Fibroblast of lung (primary cell): ENCODE results near the gene CRLF2.

Experiments
- EZH2 ChIP-seq: IDR thresholded peaks from 2 replicates; pipeline ENCODE4 v1.5.1; 2012; ENCODE audit warnings: low read length, control low read depth, mild to moderate bottlenecking; ENCODE audit errors: missing control alignments
- TF ChIP-seq, protein P1 (sequence below), 2 donors: IDR thresholded peaks in 1 of 2; conservative IDR thresholded peaks in 1 of 2; 1 replicate in 1 of 2; 2 replicates in 1 of 2; pipeline ENCODE4 v1.5.1; 2011 to 2012; ENCODE audit warnings: low read length in 2 of 2, control low read depth in 1 of 2, inconsistent platforms in 1 of 2, low read depth in 1 of 2, mild to moderate bottlenecking in 1 of 2

DNA sequence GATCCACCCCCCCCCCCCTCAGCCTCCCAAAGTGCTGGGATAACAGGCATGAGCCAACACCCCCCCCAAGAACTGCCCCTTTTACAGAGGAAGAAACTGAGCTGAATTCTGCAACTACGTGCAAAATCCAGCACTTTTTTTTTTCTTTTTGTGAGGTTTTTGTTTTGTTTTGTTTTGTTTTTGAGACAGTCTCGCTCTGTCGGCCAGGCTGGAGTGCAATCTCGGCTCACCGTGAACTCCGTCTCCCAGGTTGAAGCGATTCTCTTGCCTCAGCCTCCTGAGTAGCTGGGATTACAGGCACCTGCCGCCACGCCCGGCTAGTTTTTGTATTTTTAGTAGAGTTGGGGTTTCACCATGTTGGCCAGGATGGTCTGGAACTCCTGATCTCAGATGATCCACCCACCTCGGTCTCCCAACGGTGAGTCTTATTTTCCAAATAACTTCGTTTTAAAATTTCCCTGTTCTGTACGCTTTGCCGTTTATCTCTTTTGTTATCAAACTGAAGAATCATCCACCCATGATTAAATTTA lies 4.9 kb downstream of the CRLF2 start:
- no peak for TF ChIP-seq EZH2
- TF ChIP-seq, protein P1, sequence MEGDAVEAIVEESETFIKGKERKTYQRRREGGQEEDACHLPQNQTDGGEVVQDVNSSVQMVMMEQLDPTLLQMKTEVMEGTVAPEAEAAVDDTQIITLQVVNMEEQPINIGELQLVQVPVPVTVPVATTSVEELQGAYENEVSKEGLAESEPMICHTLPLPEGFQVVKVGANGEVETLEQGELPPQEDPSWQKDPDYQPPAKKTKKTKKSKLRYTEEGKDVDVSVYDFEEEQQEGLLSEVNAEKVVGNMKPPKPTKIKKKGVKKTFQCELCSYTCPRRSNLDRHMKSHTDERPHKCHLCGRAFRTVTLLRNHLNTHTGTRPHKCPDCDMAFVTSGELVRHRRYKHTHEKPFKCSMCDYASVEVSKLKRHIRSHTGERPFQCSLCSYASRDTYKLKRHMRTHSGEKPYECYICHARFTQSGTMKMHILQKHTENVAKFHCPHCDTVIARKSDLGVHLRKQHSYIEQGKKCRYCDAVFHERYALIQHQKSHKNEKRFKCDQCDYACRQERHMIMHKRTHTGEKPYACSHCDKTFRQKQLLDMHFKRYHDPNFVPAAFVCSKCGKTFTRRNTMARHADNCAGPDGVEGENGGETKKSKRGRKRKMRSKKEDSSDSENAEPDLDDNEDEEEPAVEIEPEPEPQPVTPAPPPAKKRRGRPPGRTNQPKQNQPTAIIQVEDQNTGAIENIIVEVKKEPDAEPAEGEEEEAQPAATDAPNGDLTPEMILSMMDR (conservative IDR thresholded peaks at IDR 0.05 in 1 of 2, IDR thresholded peaks at IDR 0.05 in 1 of 2; ENCODE audit: low read depth in 1 of 2, low read length in 2 of 2), result no peak
